Transverse colon (tissue), 4 donors: ENCODE results near the gene ZNF574. TPM values are rescaled to one million over a fixed set of nuclear protein-coding genes. Genes with fewer than 3 reads are reported as not detected.
A peak's percentile ranks its signal among the peaks of the same experiment; 100 is the strongest.

Experiments used
- DNase-seq: peaks from one replicate; pipeline ENCODE4 v3.0.0-alpha.2; 2019
- H3K27ac ChIP-seq, 4 donors: fragments of 200-600 bp; sonication (generic); 2 replicates each; pipeline ENCODE4 v1.5.1; 2016 to 2018; ENCODE audit warnings: inconsistent platforms in 4 of 4
- H3K27me3 ChIP-seq: fragments of 200-600 bp; sonication (generic); 2 replicates; pipeline ENCODE4 v1.5.1; 2017; ENCODE audit warnings: inconsistent platforms
- H3K36me3 ChIP-seq, 4 donors: fragments of 200-600 bp; sonication (generic); 2 replicates each; pipeline ENCODE4 v1.5.1; 2017 to 2019; ENCODE audit warnings: inconsistent platforms in 4 of 4
- H3K4me1 ChIP-seq, 4 donors: fragments of 200-600 bp; sonication (generic); 2 replicates each; pipeline ENCODE4 v1.5.1; 2017 to 2020; ENCODE audit warnings: inconsistent platforms in 4 of 4
- H3K4me3 ChIP-seq, 4 donors: fragments of 200-600 bp; sonication (generic); 1 replicate in 1 of 4; 2 replicates in 3 of 4; pipeline versions ENCODE4 v1.5.1 to v1.6.1; 2017 to 2019; ENCODE audit warnings: inconsistent platforms in 4 of 4
- H3K9me3 ChIP-seq, 2 donors: fragments of 200-600 bp; sonication (generic); 2 replicates each; pipeline ENCODE4 v1.5.1; 2017 to 2019; ENCODE audit warnings: inconsistent platforms in 2 of 2
- CTCF ChIP-seq, 5 experiments: fragments of 200-600 bp in 3 of 5; fragments of 450-650 bp in 2 of 5; sonication (generic) in 3 of 5; IDR thresholded peaks; 1 replicate in 2 of 5; 2 replicates in 3 of 5; pipeline ENCODE4 v1.5.1; 2016 to 2017; ENCODE audit warnings: antibody characterized with exemption in 5 of 5, inconsistent platforms in 3 of 5, mild to moderate bottlenecking in 2 of 5, moderate library complexity in 1 of 5
- EP300 ChIP-seq: sonication (generic); formaldehyde crosslinking; IDR thresholded peaks from one replicate; pipeline ENCODE4 v1.6.1; 2017; ENCODE audit warnings: antibody characterized with exemption, low read depth
- POLR2A ChIP-seq: fragments of 450-650 bp; IDR thresholded peaks from one replicate; pipeline ENCODE4 v1.6.1; 2016; ENCODE audit warnings: antibody characterized with exemption, mild to moderate bottlenecking, moderate library complexity
- POLR2AphosphoS5 ChIP-seq, 3 donors: sonication (generic); formaldehyde crosslinking; IDR thresholded peaks; one replicate each; pipeline ENCODE4 v1.6.1; 2016; ENCODE audit warnings: antibody characterized with exemption in 3 of 3
- whole genome bisulfite sequencing, 2 donors: methylation state at CpG; one replicate each; pipeline ENCODE4 v1.1.5; 2018; ENCODE audit warnings: low coverage in 1 of 2; 5-methylcytosine and 5-hydroxymethylcytosine counted together
- in situ Hi-C, 4 donors: fragments of 200-750 bp; cut with MboI; loops; one replicate each; pipeline versions ENCODE4 v1.15.0 to v1.15.1; 2017; ENCODE audit warnings: low sequenced_read_pairs in 3 of 4, low pct_ligation_motif_present in 1 of 4, low pct_unique_long_range_greater_than_20kb in 1 of 4
- intact Hi-C: fragments of 100-400 bp; cut with DNase I; formaldehyde crosslinking; loops from one replicate; pipeline ENCODE4 v1.15.1; 2023; ENCODE audit warnings: low total_unique reads
- total RNA-seq, 4 donors: library from RNA; depleted of rRNA; stranded (reverse); fragments of >200 nt; gene quantifications; one replicate each; pipeline ENCODE4 v1.1.0, GENCODE V29; 2016

ZNF574 gene
- total RNA-seq, 4 donors from 2014 or later: 8.0 to 18.7 (median 16.5) TPM

GRCh38 chr19:42102877-42103276 lies 26.9 kb downstream of the ZNF574 start:
- Histone ChIP-seq H3K36me3 (no peaks in the 10 kb centered on the region), H3K9me3 (no peaks in the 10 kb centered on the region), H3K4me1 (no peaks in the 10 kb centered on the region), H3K27me3 (peaks cover 12% of the 10 kb centered on the region), H3K4me3 (no peak overlapping the region), H3K27ac (no peak overlapping the region)
- WGBS, 2 donors: 71 to 97% methylated on average over 1 to 2 of the region's 2 CpGs
- no peak for DNase-seq
- intact Hi-C loops: no loop called here
- no peak for TF ChIP-seq EP300
- in situ Hi-C loops: loop anchor here in 2 of 4 donors (25.0 kb wide), 1 partner anchor 209 kb away; the partner anchor contains the start of genes PAFAH1B3 (in 2 of the 2), PRR19 (in 2 of the 2) and TMEM145 (in 2 of the 2)

- no peaks in the 10 kb centered on the region for H3K36me3 ChIP-seq
- 51 to 77% methylated on average over 2 of the region's 2 CpGs for WGBS, 2 donors
- in situ Hi-C loops: loop anchor here in 2 of 4 donors (25.0 kb wide), 1 partner anchor 207 kb away; the partner anchor contains the start of genes PAFAH1B3 (in 2 of the 2), PRR19 (in 2 of the 2) and TMEM145 (in 2 of the 2)
Observed at GRCh38 chr19:42105368-42105767, 29.4 kb downstream of the ZNF574 start.

GRCh38 chr19:42108527-42109389 lies 32.8 kb downstream of the ZNF574 start:
- no peaks in the 10 kb centered on the region for H3K36me3 ChIP-seq
- WGBS, 2 donors: 0 to 25% methylated on average over 5 to 14 of the region's 16 CpGs
- no peaks in the 10 kb centered on the region for H3K9me3 ChIP-seq
- intact Hi-C loops: no loop called here
- H3K4me3 ChIP-seq: no peak overlapping the region
- peaks cover 0 to 3% (median 1%) of the 10 kb centered on the region in 4 donors for H3K4me1 ChIP-seq
- no peak overlapping the region for H3K27ac ChIP-seq
- peak; percentile 86 for DNase-seq
- in situ Hi-C loops: loop anchor here in 2 of 4 donors (25.0 kb wide), 1 partner anchor 204 kb away; the partner anchor contains the start of genes PAFAH1B3 (in 2 of the 2), PRR19 (in 2 of the 2) and TMEM145 (in 2 of the 2)
- TF ChIP-seq POLR2AphosphoS5 (IDR thresholded peaks at IDR 0.05): no peak
- TF ChIP-seq CTCF (IDR thresholded peaks at IDR 0.05): peak; percentile 88 to 98 (median 95)
- H3K27me3 ChIP-seq: peaks cover 12% of the 10 kb centered on the region

More at GRCh38 chr19:42105368-42105767, 29.4 kb downstream of the ZNF574 start:
- no peak overlapping the region for H3K27ac ChIP-seq
- H3K4me1 ChIP-seq: no peaks in the 10 kb centered on the region
- H3K27me3 ChIP-seq: peaks cover 12% of the 10 kb centered on the region
- no peak for TF ChIP-seq POLR2A
- no peak for TF ChIP-seq EP300
- no peak for TF ChIP-seq POLR2AphosphoS5 (IDR thresholded peaks at IDR 0.05)
- TF ChIP-seq CTCF (IDR thresholded peaks at IDR 0.05): no peak
- no peaks in the 10 kb centered on the region for H3K9me3 ChIP-seq
- DNase-seq: no peak
- H3K4me3 ChIP-seq: no peak overlapping the region
- intact Hi-C loops: no loop called here

GRCh38 chr19:42109896-42110295 lies 33.9 kb downstream of the ZNF574 start:
- in situ Hi-C loops: loop anchor here in 3 of 4 donors (10.0 to 25.0 kb wide), 2 partner anchors 202 to 215 kb away; partner anchors contain the start of genes PAFAH1B3 (in 2 of the 3), PRR19 (in 2 of the 3), TMEM145 (in 2 of the 3) and MEGF8 (in 1 of the 3)
- H3K27ac ChIP-seq: no peak overlapping the region
- H3K36me3 ChIP-seq: no peaks in the 10 kb centered on the region
- no peaks in the 10 kb centered on the region for H3K9me3 ChIP-seq
- H3K4me1 ChIP-seq: peaks cover 0 to 11% (median 2%) of the 10 kb centered on the region in 4 donors
- WGBS, 2 donors: 72 to 83% methylated on average over 3 of the region's 3 CpGs
- DNase-seq: no peak
- intact Hi-C loops: no loop called here
- TF ChIP-seq POLR2AphosphoS5 (IDR thresholded peaks at IDR 0.05): no peak
- TF ChIP-seq CTCF (IDR thresholded peaks at IDR 0.05): no peak
- TF ChIP-seq EP300: no peak
- TF ChIP-seq POLR2A: no peak
- peaks cover 12% of the 10 kb centered on the region for H3K27me3 ChIP-seq
- no peak overlapping the region for H3K4me3 ChIP-seq
